ENCODE data around the gene ESRRB. TPM values are rescaled to one million over a fixed set of nuclear protein-coding genes. Genes with fewer than 3 reads are reported as not detected.

Gene ESRRB
- total RNA-seq, 3 donors from 2014 or later: 0.11 TPM; not detected in 2

DNA sequence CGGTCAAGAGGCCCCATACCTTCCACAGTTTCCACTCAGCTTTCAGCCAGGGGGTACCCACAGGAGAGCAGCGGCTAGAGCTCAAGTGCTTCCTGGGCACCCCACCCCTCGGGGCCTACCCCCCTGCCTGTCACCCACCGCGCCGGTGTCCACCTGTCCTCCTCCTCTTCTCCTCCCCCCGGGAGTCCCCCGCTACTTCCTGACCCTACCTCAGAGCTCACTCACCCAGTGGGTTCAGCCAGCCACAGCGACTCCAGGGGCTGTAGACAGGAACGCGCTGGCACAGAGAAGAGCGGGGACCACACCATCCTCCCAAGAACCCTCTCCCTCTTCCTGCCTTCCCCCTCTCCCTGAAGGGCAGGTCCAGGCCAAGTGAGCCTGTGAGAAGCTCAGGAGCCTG lies 123.0 kb downstream of the ESRRB start:
- Mint-ChIP-seq H3K9me3 (no peaks in the 10 kb centered on the region), H3K4me1 (ENCODE audit: low read depth) (no peaks in the 10 kb centered on the region), H3K4me3 (no peak overlapping the region), H3K27me3 (ENCODE audit: low read depth) (peaks cover 5% of the 10 kb centered on the region), H3K36me3 (ENCODE audit: insufficient read depth) (no peaks in the 10 kb centered on the region)
- ATAC-seq: no peak
- no peak for DNase-seq

DNA sequence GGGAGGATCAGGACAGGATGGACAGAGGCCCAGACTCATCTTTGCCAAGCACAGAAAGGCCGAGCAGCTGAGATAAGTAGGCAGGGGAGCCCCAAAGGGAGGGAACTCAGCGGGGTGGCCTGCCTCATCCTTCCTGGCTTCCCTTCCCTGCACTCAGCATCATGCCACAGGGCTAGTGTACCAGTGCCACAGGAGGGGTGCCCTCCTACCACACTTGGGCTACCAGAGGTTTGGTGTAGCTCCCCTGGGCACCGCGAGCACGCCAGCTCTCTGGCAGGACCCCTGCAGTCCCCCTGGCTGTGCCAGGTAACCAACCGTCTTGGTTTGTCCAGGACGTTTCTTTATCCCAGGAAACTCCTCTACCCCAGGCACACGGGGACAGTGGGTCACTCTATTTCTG lies 123.5 kb downstream of the ESRRB start:
- Mint-ChIP-seq H3K4me3 (no peak overlapping the region), H3K36me3 (ENCODE audit: insufficient read depth) (no peaks in the 10 kb centered on the region), H3K27me3 (ENCODE audit: low read depth) (peaks cover 5% of the 10 kb centered on the region), H3K4me1 (ENCODE audit: low read depth) (no peaks in the 10 kb centered on the region), H3K9me3 (no peaks in the 10 kb centered on the region)
- ATAC-seq (no peak), DNase-seq (no peak)

DNA sequence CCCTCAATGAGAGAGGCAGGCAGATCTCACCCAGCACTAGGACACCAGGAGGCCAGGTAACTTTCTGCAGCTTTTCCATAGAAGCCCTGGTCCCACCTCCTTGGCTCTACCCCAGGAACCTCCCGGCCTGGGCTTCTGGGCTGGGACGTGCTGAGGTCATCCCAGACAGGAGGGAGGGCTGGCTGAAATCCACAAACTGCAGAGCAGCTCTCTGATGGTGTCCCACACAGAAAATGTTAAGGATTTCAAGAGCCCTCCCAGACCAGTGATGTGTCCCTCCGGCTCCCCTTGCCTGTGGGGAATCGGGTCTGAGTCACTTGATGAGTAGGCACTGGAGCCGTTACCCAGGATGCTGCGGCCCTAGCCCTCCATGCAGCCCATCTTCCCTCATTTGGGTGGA lies 124.1 kb downstream of the ESRRB start:
- Mint-ChIP-seq H3K4me3 (no peak overlapping the region), H3K27me3 (ENCODE audit: low read depth) (peaks cover 5% of the 10 kb centered on the region), H3K4me1 (ENCODE audit: low read depth) (no peaks in the 10 kb centered on the region)

DNA sequence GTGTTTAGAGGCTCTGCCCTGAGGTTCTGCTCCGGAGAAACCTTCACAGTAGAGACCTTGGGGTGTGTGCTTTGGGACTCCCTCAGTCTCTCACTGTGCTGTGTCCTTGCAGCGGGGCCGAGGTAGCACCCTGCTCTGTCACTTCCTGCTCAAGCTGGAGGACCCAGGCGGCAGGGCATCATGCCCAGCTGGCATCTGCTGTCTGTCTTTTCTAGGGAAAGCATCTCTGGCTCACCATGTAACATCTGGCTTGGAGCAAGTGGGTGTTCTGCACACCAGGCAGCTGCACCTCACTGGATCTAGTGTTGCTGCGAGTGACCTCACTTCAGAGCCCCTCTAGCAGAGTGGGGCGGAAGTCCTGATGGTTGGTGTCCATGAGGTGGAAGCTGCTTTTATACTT lies 124.5 kb downstream of the ESRRB start:
- peaks cover 5% of the 10 kb centered on the region for H3K27me3 Mint-ChIP-seq (ENCODE audit: low read depth)
- ATAC-seq: no peak
- no peak overlapping the region for H3K4me3 Mint-ChIP-seq
- no peaks in the 10 kb centered on the region for H3K4me1 Mint-ChIP-seq (ENCODE audit: low read depth)
- no peak for DNase-seq
- H3K9me3 Mint-ChIP-seq: no peaks in the 10 kb centered on the region
- no peaks in the 10 kb centered on the region for H3K36me3 Mint-ChIP-seq (ENCODE audit: insufficient read depth)

More for the DNA sequence above, 124.1 kb downstream of the ESRRB start:
- Mint-ChIP-seq H3K9me3 (no peaks in the 10 kb centered on the region), H3K36me3 (ENCODE audit: insufficient read depth) (no peaks in the 10 kb centered on the region)
- no peak for ATAC-seq
- DNase-seq: no peak

DNA sequence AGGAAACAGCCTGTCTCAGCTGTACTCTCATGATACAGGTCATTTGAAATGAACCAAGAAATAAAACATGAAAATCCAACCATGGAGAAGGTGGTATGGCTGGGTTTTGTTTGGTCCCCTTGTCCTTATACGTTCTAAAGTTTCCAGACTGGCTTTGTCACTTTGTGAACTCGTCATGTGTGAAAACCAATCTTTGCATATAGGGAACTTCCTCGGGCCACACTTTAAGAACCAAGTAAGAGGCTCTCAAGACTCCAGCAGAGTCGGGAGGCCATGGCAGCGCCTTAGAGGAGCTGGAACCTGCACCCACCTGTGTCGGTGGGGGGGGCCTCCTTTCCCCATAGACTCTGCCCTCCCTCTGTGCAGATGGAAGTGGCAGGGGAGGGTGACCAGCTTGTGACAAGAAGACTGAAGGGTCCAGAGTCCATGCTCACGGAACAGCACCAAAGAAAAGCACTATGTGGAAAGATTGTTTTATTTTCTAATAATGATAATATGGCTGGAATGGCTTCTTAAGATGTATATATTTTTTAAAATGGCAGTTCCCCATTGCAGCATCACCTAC lies 125.3 kb downstream of the ESRRB start:
- H3K4me3 Mint-ChIP-seq: no peak overlapping the region
- H3K27me3 Mint-ChIP-seq (ENCODE audit: low read depth): peaks cover 5% of the 10 kb centered on the region

DNA sequence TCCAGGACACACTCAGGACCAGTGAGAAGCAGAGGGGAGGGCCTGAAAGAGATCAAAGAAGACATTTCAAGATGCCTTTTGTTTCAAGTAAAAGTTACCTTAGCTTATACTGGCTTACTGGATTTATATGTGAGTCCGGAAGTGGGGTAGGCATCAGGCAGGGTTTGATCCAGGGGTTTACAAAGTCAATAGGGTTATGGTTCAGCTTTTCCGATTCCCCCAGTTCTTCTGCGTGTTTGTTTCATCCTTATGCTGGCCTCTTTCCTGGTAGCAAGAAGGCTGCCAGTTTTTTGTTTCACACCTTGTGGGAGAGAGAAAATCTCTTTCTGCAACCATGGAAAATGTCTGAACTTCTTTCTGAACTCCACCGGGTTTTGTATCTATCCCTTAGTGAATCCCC lies 126.3 kb downstream of the ESRRB start:
- Mint-ChIP-seq H3K27me3 (ENCODE audit: low read depth) (peaks cover 4% of the 10 kb centered on the region), H3K4me3 (no peak overlapping the region)
- no peak for ATAC-seq

More for the DNA sequence above, 125.3 kb downstream of the ESRRB start:
- no peak for ATAC-seq
- no peaks in the 10 kb centered on the region for H3K9me3 Mint-ChIP-seq
- H3K36me3 Mint-ChIP-seq (ENCODE audit: insufficient read depth): no peaks in the 10 kb centered on the region
- H3K4me1 Mint-ChIP-seq (ENCODE audit: low read depth): no peaks in the 10 kb centered on the region
- no peak for DNase-seq

DNA sequence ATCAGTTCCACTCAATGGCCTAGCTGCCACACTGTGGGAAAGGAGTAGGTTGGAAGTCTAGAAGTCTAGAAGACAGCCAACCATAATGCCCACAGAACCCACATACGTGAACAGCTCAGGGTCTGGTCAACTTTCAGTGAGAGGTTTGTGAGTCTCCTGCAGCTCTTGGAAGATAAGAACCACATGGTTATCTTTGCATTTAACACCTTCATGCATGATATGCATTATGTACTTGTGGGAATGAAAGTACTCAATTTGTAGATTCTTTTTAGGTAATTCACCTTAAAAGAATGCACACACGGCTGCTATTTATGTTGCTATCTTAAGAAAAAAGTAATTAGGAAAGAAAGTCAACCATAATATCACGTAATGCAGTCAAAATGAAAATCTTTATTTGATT lies 126.7 kb downstream of the ESRRB start:
- Mint-ChIP-seq H3K4me1 (ENCODE audit: low read depth) (no peaks in the 10 kb centered on the region), H3K27me3 (ENCODE audit: low read depth) (peaks cover 4% of the 10 kb centered on the region), H3K4me3 (no peak overlapping the region), H3K9me3 (no peaks in the 10 kb centered on the region), H3K36me3 (ENCODE audit: insufficient read depth) (no peaks in the 10 kb centered on the region)
- ATAC-seq (no peak), DNase-seq (no peak)

More for the DNA sequence above, 126.3 kb downstream of the ESRRB start:
- DNase-seq: no peak
- Mint-ChIP-seq H3K36me3 (ENCODE audit: insufficient read depth) (no peaks in the 10 kb centered on the region), H3K4me1 (ENCODE audit: low read depth) (no peaks in the 10 kb centered on the region), H3K9me3 (no peaks in the 10 kb centered on the region)

DNA sequence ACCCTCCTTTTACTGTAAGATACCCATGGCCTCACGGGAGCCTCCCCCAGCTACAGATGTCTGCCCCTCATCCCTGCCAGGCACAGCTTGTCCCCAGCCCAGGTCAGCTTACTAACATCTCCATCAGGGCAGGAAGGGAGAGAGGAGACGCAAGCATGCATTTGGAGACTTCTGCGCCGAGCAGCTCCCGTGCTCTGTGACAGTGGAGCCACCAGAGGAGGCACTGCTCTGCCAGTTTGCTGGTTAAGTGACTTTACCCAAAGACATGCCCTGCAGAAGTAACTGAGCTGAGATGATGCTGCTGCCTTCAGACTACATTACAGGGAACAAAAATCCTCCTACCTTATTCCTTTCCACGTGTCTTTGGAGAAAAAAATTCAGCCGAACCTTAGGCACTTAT lies 133.4 kb downstream of the ESRRB start:
- Mint-ChIP-seq H3K4me3 (no peak overlapping the region), H3K36me3 (ENCODE audit: insufficient read depth) (no peaks in the 10 kb centered on the region), H3K9me3 (no peaks in the 10 kb centered on the region), H3K27me3 (ENCODE audit: low read depth) (peaks cover 24% of the 10 kb centered on the region), H3K4me1 (ENCODE audit: low read depth) (no peaks in the 10 kb centered on the region)
- DNase-seq: no peak
- no peak for ATAC-seq

DNA sequence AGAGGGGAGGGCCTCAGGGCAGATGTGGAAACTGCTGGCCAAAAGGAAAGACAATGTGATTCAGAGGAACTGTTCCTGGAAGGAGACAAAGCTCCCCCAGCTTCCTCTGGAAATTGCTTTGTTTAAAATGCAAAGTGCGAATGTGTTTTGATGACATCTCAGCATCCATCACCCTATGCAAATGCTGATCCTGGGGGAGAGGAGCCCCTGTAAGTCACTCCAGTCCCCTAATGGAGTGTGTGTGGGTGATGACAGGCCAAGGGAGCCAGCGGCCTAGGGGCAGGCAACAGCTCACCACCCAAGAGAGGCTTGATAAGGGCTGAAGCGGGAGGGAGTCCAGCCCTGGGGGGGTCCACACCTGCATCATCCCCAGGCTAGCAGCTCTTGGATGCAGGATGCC lies 134.2 kb downstream of the ESRRB start:
- no peak for DNase-seq
- no peak overlapping the region for H3K4me3 Mint-ChIP-seq
- no peaks in the 10 kb centered on the region for H3K4me1 Mint-ChIP-seq (ENCODE audit: low read depth)
- peaks cover 24% of the 10 kb centered on the region for H3K27me3 Mint-ChIP-seq (ENCODE audit: low read depth)
- no peaks in the 10 kb centered on the region for H3K9me3 Mint-ChIP-seq
- H3K36me3 Mint-ChIP-seq (ENCODE audit: insufficient read depth): no peaks in the 10 kb centered on the region
- ATAC-seq: no peak

DNA sequence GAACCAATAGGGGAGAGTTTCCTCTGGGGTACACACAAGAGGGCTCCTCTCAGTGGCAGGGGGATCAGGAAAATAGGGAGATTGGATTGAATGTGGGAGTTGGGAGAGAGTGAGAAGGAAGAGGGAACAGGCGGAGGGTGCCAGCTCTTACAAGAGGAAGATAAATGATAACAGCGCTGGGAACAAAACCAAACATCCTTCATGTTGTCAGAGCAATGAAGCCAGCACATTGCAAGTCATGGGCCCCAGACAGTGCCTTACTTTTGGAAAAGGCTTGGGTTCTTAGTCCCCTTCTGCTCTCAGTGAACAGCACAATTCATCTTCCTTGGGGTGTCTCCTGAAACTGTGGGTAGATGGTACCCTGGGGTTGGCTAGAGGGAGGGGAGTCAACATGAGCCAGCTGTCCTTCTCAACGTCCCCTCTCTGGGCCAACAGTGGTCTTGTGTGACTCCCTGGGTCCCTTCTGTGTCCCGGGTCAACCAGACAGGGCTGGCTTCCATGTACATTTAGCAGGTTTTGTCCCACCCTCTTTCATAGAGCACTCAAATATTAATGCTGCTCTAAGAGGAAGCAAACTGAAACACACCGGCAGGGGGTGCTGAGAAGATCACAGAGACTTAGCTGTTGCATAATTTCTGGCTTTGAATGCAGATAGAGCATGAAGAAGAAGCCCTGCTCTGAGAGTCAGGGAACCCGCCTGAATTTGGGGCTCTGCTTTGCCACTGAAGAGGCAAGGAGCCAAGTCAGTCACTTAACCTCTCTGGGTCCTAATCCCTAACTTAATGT lies 138.5 kb downstream of the ESRRB start:
- Mint-ChIP-seq H3K4me3 (no peak overlapping the region), H3K27me3 (ENCODE audit: low read depth) (peaks cover 16% of the 10 kb centered on the region), H3K36me3 (ENCODE audit: insufficient read depth) (no peaks in the 10 kb centered on the region), H3K9me3 (no peaks in the 10 kb centered on the region), H3K4me1 (ENCODE audit: low read depth) (no peaks in the 10 kb centered on the region)
- DNase-seq: no peak
- ATAC-seq: no peak

DNA sequence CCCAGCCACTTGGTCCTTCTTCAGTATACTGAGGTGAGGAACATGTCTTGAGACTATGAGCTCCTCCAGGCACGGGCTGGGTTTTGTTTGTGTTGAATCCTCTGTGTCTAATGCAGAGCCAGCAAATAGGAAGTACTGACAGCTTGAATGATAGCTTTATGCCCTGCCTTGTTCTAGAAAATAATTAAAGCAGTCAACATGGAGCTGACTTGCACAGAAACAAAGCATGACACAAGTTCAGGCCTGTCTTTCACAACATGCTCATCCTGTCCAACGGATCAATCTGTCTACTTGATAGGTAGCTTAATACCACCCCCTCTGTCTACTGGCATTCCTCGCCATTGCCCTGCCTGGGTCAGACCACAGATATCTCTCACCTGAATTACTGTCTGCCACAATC lies 140.9 kb downstream of the ESRRB start:
- ATAC-seq (no peak), DNase-seq (no peak)
- peaks cover 8% of the 10 kb centered on the region for H3K9me3 Mint-ChIP-seq
- H3K27me3 Mint-ChIP-seq (ENCODE audit: low read depth): peaks cover 16% of the 10 kb centered on the region
- H3K4me1 Mint-ChIP-seq (ENCODE audit: low read depth): no peaks in the 10 kb centered on the region
- H3K4me3 Mint-ChIP-seq: no peak overlapping the region
- H3K36me3 Mint-ChIP-seq (ENCODE audit: insufficient read depth): no peaks in the 10 kb centered on the region

DNA sequence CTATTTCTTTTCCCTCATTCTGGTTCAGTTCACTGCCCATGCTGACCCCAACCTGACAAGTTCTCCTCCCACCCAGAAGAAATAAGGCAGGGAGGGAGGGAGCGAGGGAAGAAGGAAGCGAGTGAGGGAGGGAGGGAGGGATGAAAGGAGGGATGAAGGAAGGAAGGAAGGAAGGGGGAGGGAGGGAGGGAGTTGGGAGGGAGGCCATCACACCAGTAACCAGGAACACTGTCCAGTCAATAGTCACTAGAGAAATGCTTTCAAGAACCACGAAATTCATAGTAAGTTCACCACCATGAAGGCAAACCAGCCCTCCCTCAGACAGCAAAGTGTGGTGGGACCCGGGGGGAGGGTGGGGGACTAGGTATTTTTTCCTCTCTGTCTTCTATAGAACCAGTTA lies 142.4 kb downstream of the ESRRB start:
- Mint-ChIP-seq H3K27me3 (ENCODE audit: low read depth) (peaks cover 14% of the 10 kb centered on the region), H3K4me3 (no peak overlapping the region), H3K4me1 (ENCODE audit: low read depth) (no peaks in the 10 kb centered on the region), H3K9me3 (peaks cover 12% of the 10 kb centered on the region), H3K36me3 (ENCODE audit: insufficient read depth) (no peaks in the 10 kb centered on the region)
- DNase-seq (no peak), ATAC-seq (no peak)

DNA sequence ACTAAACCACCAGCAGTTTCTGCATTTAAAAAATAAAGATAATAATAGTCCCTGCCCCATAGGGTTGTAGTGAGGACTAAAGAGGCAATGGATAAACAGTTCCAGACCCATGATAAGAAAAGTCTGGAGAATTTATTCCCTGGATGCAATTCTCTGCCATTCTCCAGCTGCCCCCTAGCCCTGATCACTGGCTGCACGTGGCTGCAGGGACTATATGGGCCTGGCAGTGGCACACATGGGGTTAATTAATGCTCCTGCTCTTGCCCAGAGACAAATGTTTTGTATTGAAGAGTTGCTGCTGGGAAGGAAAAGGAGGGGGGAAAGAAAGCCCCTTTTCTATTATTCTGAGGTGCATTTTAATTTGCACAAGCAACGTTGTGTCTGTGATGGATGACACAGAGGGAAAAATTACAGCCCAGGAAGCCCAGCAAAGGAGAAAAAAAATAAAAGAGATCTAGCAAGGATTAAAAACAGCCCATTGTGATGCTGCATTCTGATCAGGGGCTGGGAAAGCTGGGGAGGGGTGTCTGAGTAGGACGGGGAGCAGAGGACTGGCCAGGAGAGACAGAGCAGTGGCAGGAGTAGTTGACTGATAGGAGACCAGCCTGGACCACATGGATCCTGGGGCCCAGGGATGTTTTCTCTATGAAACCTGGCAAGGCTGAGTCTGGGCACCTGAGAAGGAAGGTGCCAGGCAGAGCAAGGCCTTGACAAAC lies 149.3 kb downstream of the ESRRB start:
- H3K9me3 Mint-ChIP-seq: peaks cover 12% of the 10 kb centered on the region
- peaks cover 13% of the 10 kb centered on the region for H3K27me3 Mint-ChIP-seq (ENCODE audit: low read depth)
- H3K4me3 Mint-ChIP-seq: no peak overlapping the region
- ATAC-seq (no peak), DNase-seq (no peak)
- H3K36me3 Mint-ChIP-seq (ENCODE audit: insufficient read depth): no peaks in the 10 kb centered on the region
- no peaks in the 10 kb centered on the region for H3K4me1 Mint-ChIP-seq (ENCODE audit: low read depth)

DNA sequence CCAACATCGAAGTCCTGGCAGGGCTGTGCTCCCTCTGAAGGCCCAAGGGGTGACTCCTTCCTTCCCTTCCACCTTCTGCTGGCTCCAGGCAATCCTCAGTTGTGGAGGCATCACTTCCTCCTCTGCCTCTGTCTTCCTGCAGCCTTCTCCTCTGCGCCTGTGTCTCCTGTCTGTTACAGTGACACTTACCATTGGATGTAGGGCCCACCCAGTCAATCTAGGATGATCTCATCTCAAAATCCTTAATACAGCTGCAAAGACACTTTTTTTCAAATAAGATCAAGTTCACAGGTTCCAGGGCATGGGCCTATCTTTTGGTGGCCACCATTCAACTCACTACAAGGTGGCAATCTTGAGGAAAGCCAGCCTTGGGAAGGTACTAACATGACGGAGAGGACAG lies 155.1 kb downstream of the ESRRB start:
- Mint-ChIP-seq H3K36me3 (ENCODE audit: insufficient read depth) (no peaks in the 10 kb centered on the region), H3K4me3 (no peak overlapping the region), H3K4me1 (ENCODE audit: low read depth) (no peaks in the 10 kb centered on the region), H3K27me3 (ENCODE audit: low read depth) (peaks cover 7% of the 10 kb centered on the region), H3K9me3 (no peaks in the 10 kb centered on the region)
- no peak for DNase-seq
- no peak for ATAC-seq

DNA sequence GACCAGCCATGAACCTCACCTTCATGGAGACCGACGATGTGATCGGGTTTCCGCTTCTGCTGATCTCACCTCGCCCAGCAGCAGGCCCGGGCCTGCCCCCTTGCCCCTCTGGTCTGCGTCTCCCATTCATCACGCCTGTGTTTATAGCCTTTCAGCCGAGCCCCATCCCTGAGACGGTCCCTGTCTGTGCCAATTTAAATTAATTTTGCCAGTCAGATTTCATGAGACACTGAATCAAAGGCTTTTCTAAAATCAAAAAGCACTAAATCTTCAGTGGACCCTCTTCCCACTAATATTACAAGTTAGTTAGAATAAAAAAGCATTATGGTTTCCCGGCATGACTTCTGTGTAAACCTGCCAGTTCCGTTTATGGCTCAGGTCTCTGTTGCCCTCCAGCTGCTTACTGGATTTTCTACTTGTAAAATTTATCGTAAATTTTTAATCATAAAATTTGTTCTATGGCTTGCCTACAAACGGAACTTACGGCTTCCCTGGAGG lies 155.9 kb downstream of the ESRRB start:
- peaks cover 7% of the 10 kb centered on the region for H3K27me3 Mint-ChIP-seq (ENCODE audit: low read depth)
- H3K4me3 Mint-ChIP-seq: no peak overlapping the region
- DNase-seq: no peak
- H3K4me1 Mint-ChIP-seq (ENCODE audit: low read depth): no peaks in the 10 kb centered on the region
- H3K36me3 Mint-ChIP-seq (ENCODE audit: insufficient read depth): no peaks in the 10 kb centered on the region
- no peaks in the 10 kb centered on the region for H3K9me3 Mint-ChIP-seq
- no peak for ATAC-seq

Measured in activated T-cell treated with anti-CD3 and anti-CD28 coated beads, Interleukin-2, amount 50 U/mL, for 4 hours (primary cell).